CD4-positive, alpha-beta T cell treated with Interleukin-4 for 1 hour (primary cell): Measurements from ENCODE around the gene CNTN6.
"Not testable (repeated sequence)": the region's sequence is repeated elsewhere in the genome, so short reads cannot be mapped to it uniquely, and the experiment has no call there.

Experiments used
- DNase-seq, 2 donors: peaks; one replicate each; pipeline ENCODE4 v3.0.0-alpha.2; 2020 to 2022

The CNTN6 gene

GRCh38 chr3:1292571-1293071 is 199.8 kb downstream of the CNTN6 start:
- DNase-seq, result no peak

DNA sequence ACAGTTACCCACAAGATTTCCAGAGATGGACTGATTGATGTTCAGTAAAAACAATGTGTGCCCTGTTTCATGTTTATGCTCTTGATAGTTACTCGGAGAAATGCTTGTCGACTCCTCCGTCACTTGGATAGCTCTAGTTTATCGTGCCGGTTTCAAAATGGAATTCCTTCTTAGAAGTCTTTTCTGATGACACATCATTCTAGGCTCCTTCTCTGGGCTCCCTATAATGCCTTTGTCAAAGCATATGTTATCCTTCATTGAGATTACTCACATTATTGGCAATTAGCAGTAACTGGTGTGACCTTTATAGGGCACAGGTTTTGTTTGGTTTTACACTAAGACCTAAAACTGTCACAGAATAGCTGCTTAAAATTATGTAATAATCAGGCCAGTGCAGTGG is 201.8 kb downstream of the CNTN6 start:
- DNase-seq, result no peak

- DNase-seq, result no peak
These were observed 225.6 kb downstream of the CNTN6 start for GRCh38 chr3:1318296-1319005.

DNA sequence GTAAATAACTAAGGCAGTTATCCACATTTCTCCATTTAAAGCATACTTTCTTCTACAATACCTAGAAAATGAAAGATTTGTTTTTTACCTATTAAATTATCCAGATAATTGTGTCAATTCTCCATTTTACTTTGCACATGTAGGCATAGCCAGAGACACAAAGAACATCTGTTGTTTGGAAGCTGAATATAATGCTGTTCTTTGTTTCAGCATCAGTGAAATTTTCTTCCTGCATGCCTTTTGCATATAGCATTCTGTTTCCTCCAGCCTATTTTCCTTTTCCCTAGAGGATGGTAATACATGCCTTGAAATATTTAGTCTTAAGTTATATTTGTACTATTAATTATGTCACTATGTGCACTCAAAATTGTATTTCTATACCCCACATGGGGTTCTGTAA is 233.7 kb downstream of the CNTN6 start:
- no peak for DNase-seq

DNA sequence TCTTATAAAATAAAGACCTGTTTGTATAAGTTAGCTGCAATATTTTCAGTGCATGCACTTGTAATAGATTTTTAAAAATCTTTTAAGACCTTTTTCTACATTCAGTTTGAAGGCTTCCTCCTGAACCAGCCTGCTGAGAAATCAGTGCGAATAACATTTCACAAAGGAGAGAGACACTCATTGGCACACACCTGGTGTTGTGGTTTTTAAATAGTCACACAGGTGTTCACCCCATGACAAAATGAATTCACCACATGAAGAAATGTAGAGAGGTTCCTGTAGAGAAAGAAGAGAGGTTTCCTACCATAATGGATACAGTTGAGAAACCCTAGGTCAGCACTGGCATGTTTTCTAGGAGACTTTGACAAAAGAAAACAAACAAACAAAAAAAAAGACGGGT is 237.3 kb downstream of the CNTN6 start:
- no peak for DNase-seq

GRCh38 chr3:1346386-1346785 is 253.6 kb downstream of the CNTN6 start:
- no peak for DNase-seq

- no peak for DNase-seq
These were observed 255.7 kb downstream of the CNTN6 start for GRCh38 chr3:1348547-1348946.

DNA sequence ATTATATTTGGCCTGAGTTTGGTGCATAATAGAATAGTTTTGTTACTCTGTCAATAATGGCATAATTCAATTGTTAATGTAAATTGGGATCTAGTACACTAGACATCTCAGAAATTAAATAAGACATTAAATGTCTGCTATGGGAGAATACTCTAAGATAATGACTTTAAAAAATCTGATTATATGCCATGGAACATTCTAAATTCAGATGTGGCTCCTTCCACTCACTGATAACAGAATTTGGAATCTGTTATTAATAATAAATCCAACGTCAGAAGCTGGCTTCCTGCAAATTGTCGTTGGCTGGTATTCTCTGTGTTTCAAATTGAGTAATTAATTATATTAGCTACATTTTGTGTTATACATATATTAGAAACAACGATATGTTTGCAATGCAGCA is 258.1 kb downstream of the CNTN6 start:
- no peak for DNase-seq

- DNase-seq, result no peak
These were observed 262.9 kb downstream of the CNTN6 start for GRCh38 chr3:1355691-1356090.

GRCh38 chr3:1356101-1356500 is 263.3 kb downstream of the CNTN6 start:
- DNase-seq, result no peak

DNA sequence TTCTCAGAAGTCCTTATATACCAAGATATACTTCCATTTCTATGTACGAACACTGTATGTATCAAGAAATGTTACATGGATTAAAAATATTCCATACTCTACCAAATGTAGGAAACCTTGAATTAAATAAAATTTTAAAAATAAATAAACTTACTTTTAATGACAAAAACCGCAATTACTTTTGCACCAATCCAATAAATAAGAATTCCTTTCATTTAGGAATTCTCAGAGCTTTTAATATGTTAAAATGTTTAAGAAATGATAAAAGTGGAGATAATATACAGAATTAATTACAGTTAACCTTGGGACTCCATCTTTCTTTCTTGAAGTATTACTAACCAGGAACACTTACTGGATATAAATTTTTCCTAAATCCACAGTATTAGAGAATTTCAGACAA is 272.7 kb downstream of the CNTN6 start:
- DNase-seq, result no peak

DNA sequence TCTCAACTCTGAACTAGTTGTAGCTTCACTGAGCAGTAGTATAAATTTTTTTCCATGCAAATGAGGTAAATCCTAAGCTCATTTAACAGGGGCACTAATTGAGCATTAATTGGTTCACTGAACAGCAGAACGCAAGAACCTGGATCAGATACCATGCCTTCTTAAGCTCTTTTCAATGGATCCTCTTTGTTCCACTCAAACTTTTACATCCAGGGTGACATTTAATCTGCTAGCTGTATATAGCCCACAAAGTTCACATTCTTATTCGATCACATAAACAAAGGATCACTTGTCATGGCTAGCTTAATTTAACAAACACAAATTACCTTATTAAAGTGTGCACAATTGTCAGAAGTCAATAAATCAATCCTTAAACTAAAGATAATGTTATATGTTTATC is 281.6 kb downstream of the CNTN6 start:
- no peak for DNase-seq

- DNase-seq, result no peak
These were observed 282.3 kb downstream of the CNTN6 start for GRCh38 chr3:1375145-1375544.

DNA sequence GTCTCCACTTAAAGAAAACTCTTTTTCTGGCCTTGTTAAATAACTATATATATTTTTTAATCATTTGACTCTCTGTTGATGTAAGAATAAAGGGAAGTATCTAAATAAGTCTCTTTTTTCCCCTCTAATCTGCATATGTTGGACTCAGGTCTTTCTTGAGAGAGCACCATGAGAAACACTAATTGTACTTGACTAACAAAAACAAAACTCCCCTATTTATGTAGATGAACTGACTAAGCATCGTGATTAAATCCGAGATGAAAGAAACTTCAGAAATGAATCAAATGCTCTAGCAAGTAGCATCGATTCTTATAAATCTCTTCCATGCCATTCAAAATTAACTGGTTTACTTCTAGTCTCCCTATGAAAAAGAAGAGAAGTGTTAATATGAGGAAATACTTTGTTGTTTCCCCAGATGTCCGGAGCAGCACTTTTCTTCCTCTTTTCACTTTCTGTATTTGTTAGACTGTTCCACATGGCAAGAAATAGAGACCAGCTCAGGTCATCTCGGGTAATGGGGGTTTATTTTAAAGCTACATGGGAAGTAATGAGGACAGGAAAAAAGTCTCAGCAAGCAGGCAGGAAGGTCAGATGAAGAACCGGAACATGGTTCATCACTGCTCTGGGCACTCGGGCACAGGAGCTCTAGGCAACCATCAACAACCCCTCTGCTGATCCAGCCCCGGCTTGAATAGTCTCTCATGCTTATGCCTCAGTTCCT is 288.3 kb downstream of the CNTN6 start:
- DNase-seq, result no peak

DNA sequence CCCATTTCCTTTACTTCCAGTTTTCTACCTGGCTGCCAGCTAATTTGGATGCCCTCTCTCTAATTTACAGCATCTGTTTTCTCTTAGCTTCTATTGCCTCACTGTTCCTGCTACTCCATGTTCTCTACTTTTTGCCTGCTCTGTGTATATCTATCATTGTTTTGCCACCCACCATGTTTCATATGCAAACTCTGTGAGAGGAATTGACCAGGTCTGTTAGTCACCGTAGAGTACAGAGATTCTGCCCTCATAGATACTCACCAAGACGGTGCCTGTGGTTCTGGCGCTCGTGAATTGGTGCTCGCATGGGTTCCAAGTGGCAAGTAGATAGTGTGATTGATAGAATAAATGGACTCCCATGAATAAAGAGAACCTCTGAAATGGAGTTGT is 288.8 kb downstream of the CNTN6 start:
- no peak for DNase-seq

GRCh38 chr3:1387396-1387905 is 294.6 kb downstream of the CNTN6 start:
- DNase-seq, result not testable (repeated sequence)

DNA sequence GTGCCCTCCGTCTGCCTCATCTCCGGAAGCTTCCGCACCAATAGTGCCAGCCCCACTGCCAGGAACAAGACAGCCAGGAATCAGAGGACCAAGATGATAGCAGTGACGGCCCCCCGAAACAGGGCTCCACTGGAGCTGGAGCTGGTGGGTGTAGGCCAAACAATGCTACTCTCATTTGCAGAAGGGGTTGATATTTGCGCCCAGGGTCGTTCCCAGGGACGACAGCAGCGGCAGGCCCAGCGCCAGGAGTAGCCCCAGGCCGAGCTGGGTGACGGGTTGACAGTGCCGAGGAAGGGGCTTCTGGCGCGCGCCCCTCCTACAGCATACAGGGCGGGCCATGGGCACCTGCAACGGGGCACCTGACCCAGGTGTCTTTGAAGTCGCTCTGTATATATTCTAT is 301.4 kb downstream of the CNTN6 start:
- DNase-seq, result no peak

DNA sequence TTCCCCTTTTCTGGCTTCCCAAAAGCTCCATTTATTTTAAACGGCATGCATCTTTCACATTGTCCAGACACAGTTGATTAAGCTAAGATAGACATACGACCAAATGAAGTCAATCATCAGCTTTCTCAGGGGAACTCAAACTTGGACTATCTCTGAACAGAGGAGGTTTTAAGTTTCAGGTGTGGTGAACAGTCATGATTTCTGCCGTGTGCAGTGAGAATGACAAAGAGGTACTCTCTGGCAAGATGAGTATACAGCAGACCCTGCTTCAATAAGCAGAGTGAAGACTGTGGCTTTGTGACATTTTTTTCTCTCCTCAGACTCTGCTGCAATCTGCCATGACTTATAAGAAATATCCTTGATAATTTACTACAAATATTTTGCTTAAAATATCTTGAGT is 307.7 kb downstream of the CNTN6 start:
- DNase-seq, result no peak

DNA sequence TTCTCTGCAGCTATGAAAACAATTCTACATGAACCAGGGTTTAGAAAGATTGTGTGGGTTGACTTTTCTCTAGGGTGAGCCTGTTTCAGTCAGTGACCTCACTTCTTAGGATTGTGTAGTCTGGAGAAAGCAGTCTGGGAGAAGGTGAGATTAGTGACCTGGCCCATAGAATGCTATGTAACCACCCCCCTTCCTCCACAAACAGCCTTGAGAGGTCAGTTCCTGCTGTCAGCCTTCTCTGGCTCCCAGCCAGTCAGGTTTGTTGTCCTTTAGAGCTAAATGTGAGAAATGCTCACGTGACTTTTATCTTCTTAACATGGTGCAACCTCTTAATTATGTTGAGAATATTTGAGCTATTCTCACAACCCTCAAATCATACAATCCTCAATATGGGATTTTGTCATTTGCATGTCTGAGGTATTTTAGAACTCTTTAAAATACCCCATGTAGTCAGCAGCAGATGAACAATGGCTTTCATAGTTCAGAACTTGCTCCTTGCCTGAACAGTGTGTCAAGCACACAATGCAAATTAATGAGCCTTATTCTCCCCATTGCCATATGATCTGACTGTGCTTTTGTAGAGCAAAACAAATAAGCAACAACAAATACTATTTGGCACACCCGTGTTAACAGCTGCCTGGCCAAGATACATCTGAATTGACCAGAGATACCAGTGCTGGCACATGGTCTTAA is 311.6 kb downstream of the CNTN6 start:
- DNase-seq, result no peak

DNA sequence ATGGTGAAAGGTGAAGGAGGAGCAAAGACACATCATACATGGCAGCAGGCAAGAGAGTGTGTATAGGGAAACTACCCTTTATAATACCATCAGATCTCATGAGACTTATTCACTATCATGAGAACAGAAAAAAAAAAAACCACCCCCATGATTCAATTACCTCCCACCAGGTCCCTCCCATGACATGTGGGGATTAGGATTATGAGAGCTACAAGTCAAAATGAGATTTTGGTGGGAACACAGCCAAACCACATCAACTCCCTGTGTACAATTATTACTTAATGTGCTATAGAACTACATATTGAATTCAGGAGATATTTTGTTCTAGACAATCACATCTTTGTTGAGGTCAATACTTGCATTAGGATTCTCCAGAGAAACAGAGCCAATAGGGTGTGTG is 313.4 kb downstream of the CNTN6 start:
- no peak for DNase-seq

GRCh38 chr3:1421577-1421976 is 328.8 kb downstream of the CNTN6 start:
- no peak for DNase-seq

DNA sequence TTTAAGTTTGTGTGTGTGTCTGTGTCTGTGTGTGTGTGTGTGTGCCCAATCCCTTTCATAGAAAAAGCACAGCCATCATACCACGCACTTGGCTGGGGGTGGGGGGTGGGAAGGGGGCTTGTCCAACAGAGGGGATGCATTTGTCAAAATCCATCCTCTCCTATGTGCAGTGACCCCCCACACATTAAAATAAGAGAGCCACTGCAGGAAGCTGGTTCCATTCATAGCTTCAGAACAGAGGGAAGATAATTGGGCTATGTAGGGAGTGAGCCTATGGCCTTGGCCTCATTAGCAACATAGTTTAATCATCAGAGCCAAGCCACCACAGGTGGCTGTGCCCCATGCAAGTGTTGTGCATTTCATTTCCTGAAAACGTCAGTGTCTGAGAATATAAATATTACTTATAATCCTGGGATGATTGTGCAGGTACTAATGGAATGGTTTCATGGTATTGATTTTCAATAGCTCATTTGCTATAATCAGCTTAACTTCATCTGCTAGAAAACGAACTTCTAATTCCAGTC is 330.8 kb downstream of the CNTN6 start:
- no peak for DNase-seq

- no peak for DNase-seq
These were observed 346.6 kb downstream of the CNTN6 start for GRCh38 chr3:1439395-1439794.

- DNase-seq, result no peak
These were observed 349.4 kb downstream of the CNTN6 start for GRCh38 chr3:1442271-1442670.
